Measurements from ENCODE around the gene PRPF6.

Gene PRPF6

GRCh38 chr20:64065974-64066343 lies 85.0 kb downstream of the PRPF6 start:
- no peak for FAIRE-seq

DNA sequence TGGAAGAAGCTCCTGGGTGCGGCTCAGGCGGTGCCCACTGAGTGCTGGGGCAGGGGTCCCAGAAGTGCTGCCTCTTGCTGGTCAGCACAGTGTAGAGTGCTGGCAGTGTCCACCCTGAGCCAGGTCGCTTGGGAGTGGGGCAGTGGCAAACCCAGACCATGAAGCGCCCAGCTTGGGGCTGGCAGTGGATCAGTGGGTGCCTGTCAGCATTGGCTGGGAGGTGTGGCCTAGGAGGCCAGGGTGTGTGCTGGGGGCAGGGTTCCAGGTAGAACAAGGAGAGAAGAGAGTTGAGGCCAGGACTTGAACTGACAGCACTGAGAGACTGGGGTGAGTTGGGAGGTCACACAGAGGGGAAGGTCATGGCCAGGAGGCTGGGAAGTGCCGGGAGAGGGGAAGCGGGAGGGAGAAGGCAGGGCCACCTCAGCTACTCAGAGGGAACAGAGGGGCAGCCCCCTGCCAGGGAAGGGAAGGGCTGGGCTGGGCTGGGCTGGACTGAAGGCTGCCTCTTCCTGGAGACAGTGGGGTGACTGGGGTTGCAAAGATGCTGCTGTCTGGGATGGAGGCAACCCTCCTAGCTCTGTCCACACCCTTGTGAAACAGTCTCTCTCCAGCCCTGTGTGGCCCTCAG lies 86.2 kb downstream of the PRPF6 start:
- FAIRE-seq: no peak

- FAIRE-seq: no peak
These were observed 86.9 kb downstream of the PRPF6 start for GRCh38 chr20:64067733-64068307.

DNA sequence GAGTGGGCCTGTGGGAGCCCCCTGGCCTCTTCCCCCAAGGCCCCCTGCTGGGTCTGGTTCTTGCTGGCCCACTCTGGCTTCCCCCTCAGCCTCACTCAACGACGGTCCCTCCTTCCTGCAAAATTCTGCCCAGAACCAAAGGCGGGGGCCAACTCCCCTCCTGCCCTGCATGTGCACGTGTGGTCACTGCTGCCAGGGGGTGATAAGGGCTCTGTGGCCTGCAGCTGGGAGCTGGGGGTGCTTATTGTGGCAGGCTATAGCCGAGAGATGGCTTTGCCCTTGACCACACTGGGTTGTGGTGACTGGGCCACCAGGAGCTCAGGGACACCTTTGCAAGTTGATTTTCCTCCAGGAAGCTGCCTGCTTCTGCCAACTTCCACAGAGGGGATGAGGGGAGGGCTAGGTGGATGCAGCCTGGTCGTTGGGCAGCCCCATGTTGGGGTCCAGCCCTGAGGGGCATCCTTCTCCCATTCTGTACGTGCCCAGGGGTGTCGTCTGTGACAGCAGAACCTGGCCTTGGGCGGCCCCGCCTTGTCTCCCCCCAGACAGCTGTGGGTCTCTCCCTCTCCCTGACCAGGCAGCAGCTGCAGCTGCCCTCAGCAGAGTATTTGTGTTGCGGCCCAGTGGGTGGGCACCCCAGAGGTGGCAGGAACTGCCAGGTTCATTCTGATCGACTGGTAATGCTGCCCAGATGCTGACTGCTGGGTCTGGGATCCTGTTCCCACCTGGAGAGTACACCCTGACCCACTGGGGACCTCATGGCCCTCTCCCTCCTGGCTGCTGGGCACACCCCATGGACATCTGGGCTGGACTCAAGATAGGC lies 87.7 kb downstream of the PRPF6 start:
- no peak for FAIRE-seq

DNA sequence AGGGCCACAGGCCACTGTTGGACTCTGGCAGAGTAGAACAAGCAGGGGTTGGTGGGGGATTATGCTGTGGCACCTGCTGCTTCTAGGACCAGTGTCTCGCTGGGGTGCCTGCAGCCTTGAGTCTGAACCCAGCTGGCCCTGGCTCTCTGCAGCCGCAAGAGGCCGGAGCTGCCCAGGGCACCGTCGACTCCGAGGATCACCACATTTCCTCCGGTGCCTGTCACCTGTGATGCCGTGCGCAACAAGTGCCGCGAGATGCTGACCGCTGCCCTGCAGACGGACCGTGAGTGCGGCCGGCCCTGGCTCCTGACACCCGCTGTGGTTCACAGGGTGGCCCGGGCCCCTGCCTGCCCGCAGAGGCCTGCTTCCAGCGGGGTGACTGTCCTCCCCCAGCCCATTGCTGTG lies 88.3 kb downstream of the PRPF6 start:
- no peak for FAIRE-seq

GRCh38 chr20:64069614-64070243 lies 88.8 kb downstream of the PRPF6 start:
- no peak for FAIRE-seq

DNA sequence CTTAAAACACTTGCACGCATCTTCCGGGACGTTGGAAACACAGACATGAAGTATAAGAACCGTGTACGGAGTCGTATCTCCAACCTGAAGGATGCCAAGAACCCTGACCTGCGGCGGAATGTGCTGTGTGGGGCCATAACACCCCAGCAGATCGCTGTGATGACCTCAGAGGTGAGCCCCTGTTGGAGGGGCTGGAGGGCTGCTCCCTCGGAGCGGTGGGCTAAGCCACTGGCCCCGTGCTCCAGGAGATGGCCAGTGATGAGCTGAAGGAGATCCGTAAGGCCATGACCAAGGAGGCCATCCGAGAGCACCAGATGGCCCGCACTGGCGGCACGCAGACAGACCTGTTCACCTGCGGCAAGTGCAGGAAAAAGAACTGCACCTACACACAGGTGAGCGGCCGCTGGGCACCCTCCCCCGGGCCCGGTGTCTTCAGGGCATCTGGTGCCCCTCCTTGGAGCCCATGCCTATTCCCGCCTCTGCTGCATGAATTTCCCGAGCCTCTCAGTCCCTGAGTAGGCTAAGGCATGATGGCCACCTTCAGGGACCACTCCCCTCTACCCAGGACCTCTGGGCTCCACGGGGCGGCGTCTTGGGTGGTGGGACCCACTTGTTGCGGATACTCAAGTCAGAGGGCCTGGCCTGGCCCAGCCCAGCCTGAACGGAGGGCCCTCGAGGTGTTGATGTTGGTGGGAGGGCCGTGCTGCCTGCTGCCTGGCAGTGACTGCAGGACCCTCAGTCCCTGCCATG lies 89.5 kb downstream of the PRPF6 start:
- FAIRE-seq: no peak

DNA sequence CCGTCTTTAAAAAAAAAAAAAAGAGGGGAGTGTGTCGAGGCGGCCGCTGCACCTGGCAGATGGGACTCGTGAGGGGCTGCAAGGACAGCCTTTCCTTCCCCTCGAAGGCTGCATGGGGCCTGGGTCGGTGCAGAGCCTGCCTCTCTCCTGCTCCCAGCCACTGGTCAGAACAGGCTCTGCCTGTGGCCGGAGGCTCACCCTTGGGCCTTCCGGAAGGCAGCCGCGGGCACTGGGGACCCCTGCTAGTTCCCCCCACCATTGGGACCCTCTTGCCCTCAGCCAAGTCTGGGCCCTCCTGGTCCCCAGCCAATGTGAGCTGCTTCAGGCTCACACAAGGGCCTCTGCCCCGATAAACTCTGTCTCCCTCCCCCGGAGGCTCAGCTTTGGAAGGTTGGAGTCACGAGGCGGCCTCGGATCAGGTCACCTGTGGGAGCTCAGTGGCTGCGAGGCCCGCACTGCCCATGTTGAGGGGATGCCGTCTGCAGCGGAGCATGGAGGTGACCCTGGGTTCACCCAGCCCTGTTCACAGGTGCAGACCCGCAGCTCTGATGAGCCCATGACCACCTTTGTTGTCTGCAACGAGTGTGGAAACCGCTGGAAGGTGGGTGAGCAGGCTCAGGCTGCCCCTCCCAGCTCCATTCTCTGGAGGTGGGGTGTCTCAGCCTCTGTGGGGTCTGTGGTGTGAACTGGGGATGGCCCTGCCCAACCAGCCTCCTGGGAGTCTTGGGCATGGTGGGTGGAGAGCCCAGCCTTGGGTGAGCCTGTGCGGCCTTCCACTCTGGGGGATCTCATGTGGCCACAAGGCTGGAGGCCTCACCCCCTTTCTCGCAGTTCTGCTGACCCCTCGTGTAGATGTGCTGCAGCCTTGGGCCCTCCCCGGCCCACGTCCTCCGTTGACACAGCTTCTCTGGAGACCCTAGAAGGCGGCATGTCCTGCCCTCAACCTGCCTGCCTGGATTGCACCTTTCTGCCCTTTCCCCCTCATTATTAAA lies 90.7 kb downstream of the PRPF6 start:
- no peak for FAIRE-seq

- FAIRE-seq: no peak
These were observed 91.6 kb downstream of the PRPF6 start for GRCh38 chr20:64072498-64073063.

GRCh38 chr20:64073476-64074183 lies 92.7 kb downstream of the PRPF6 start:
- no peak for FAIRE-seq

DNA sequence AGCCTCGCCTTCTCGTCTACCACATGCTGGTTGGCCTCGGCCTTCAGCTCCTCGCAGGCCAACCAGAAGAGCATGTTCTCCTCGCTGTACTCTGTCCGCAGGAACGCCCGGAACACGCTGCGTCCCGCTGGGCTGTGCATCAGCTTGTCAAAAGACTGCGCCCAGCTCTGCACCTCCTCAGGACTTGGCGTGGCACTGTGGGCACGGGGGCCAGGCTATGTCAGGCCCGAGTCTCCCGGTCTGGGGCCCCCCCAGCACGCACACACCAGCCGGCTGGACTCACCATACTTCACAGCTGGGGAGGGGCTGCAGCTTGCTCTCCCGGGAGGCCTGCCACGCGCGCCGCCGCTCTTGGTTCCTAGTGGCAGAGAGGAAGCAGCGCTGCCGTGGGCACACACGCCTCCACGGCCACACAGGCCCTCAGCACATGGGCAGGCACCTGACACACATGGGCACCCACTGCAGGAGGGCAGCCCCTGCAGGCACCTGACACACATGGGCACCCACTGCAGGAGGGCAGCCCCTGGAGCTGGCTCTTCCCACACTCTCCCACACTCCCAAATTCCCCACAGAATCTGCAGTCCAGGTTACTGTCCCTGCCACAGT lies 93.4 kb downstream of the PRPF6 start:
- FAIRE-seq: no peak

- FAIRE-seq: no peak
These were observed 94.0 kb downstream of the PRPF6 start for GRCh38 chr20:64074963-64075362.

GRCh38 chr20:64075556-64075955 lies 94.6 kb downstream of the PRPF6 start:
- no peak for FAIRE-seq

DNA sequence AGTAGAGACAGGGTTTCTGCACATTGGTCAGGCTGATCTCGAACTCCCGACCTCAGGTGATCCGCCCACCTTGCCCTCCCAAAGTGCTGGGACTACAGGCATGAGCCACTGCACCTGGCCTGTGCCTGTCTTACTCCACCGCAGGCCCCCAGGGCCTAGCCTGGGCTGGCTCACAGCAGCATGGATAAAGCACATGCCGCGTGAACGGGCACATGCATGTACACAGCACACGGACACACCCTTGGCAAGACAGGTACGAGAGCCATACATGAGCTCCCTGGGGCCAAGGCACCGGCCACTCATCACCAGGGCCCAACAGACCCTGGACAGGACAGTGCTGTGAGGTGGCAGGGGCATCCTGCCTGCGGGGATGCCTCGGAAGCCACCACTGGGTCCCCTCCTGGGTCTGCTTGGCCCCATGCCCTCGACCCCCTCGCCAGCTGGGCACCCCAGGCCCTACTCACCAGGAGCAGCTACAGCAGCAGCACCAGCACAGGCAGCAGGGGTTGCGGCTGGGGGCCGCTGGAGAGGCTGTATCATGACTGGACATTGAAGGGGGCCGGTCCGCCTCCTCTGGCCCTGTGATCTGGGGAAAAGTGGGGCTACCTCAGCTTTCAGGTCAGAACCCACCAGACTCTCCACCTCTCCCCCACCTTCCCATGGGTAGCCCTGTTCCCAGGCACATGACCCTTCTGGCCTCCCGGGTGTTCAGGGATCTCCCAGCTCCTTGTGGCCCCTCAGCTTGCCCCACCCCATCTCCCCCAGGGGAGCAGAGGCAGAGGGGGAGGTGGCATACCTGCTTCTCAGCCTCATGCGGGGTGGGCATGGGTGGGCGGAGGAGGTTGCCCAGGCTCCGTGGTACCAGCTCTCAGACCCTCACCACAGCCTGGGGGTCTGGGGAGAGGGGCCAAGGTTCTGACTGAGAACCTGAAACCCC lies 95.4 kb downstream of the PRPF6 start:
- no peak for FAIRE-seq

DNA sequence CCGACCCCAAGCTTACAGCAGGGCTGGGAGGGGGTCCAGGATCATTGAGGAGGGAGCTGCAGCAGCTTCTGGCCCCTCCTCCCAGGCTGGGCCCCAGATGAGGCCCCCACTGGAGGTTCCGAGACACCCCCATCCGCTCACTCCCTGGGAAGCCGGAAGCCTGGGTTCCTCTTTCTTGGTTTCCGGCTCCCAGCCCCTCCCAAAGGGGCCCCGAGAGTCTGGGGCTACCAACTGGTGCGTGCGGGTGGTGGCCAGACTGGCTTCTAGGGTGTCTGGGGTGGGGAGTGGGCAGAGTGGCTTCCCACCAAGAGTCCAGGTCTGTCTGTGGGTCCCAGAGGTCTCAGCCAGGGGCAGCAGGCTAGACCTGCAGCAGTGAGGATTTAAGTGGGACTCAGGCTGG lies 96.2 kb downstream of the PRPF6 start:
- no peak for FAIRE-seq

GRCh38 chr20:64077541-64077875 lies 96.6 kb downstream of the PRPF6 start:
- FAIRE-seq: no peak

GRCh38 chr20:64077876-64078551 lies 97.1 kb downstream of the PRPF6 start:
- FAIRE-seq: no peak

DNA sequence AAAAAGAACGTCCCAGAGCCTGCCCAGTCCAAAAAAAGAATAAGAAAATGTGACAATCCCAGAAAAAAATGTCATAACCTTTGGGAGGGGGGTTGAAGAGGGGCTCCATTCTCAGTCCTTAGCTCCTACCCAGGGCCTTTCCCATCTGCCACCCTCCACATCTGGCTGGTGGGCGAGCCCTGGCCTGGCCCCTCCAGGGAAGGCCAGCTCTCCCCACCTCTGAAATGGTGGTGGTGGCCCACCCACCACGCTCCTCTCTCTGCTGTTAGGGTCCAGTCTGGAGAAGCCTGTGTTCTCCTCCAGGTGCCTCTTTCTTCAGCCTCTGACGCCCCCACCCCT lies 98.0 kb downstream of the PRPF6 start:
- FAIRE-seq: no peak

Data from colon (tissue), 2 donors.